Measurements from ENCODE around the gene MAT1A. TPM values are rescaled to one million over a fixed set of nuclear protein-coding genes. Genes with fewer than 3 reads are reported as not detected.

The MAT1A gene
- total and polyA plus RNA-seq, 9 of the 15 experiments (the other 6 are each of a cell fraction or from before 2014, with no cell fraction given), result 0.03 to 0.30 (median 0.11) TPM; not detected in 2

GRCh38 chr10:80289451-80290287, at the start of gene MAT1A (continued):
- TF ChIP-seq ZNF592 (IDR thresholded peaks at IDR 0.05), result no peak
- no peak for TF ChIP-seq SMARCB1 (IDR thresholded peaks at IDR 0.05; ENCODE audit: insufficient read length, low read depth)
- TF ChIP-seq ZNF561 (CRISPR knock-in tag; conservative IDR thresholded peaks at IDR 0.05), result no peak
- TF ChIP-seq VEZF1 (CRISPR knock-in tag; IDR thresholded peaks at IDR 0.05), result peak; percentile 56; the same call in 1 of the 2 replicates
- TF ChIP-seq SRSF9 (IDR thresholded peaks at IDR 0.05; ENCODE audit: borderline replicate concordance, low read depth, low read length), result no peak
- no peak for TF ChIP-seq CEBPZ (IDR thresholded peaks at IDR 0.05; ENCODE audit: borderline replicate concordance, low read depth, low read length)
- no peak for TF ChIP-seq DEAF1 (CRISPR knock-in tag; IDR thresholded peaks at IDR 0.05)
- no peak for TF ChIP-seq CREB3L1 (IDR thresholded peaks at IDR 0.05; ENCODE audit: borderline replicate concordance, low read depth)
- no peak for TF ChIP-seq PCBP1 (IDR thresholded peaks at IDR 0.05; ENCODE audit: low read depth, low read length, poor library complexity, severe bottlenecking)
- no peak for TF ChIP-seq ZNF398 (CRISPR knock-in tag; IDR thresholded peaks at IDR 0.05)

All from K562 (cell line).